ENCODE measurements around the gene CCDC152. TPM values are rescaled to one million over a fixed set of nuclear protein-coding genes. Genes with fewer than 3 reads are reported as not detected.

The CCDC152 gene, protein sequence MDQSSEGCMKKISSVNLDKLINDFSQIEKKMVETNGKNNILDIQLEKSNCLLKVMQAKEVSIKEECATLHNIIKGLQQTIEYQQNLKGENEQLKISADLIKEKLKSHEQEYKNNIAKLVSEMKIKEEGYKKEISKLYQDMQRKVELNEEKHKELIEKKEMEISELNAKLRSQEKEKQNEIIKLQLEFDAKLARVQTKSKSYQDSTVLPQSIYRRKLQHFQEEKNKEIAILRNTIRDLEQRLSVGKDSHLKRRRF
- 1 to 10 TPM; 1.2 to 5.4 (median 1.7) TPM for total RNA-seq

DNA sequence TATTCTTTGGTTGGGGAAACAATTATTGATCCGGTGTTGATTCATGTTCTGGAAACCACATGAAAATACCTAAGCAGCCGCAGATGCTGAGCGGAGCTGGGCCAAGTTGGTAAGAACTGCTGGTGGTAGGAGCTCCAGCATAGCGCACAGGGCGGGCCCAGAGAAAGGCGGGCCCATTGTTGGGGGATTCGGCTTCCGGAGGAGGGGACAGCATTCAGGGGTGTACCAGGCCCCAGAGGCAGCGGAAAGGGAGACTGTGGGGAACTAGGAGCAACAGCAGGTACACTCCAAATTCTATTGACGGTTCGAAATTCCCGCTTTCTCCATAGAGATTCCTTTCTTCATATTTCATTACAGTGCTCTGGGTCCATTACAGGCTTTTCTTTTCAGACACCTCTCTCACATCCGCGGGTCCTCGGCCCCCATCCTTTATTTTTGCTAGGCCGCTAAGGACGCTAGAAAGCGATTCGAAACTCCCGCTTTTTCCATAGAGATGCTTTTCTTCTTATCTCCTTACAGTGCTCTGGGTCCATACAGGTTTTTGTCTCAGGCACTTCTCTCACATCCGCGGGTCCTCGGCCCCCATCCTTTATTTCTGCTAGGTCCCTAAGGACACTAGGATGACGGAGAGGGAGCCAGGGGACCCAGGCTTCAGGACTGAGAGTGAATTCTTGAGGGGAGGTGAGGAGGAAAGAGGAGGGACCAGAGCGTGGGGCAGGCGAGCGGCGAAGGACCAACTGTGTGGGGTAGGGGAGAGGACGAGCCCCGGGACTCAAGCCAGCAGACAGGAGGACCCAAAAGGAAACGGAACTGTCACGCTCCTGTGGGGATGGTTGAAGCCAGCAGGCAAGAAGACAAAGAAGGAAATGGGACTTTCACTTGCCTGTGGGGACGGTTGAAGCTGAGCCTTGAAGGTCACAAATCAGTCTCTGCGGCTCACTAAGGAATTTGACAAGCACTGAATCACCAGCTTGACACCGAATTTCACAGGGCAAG, at the start of gene CCDC152:
Gene CCDC152, plus strand, starts transcription at position 213 of the 996 bp plus-strand sequence. CDS start 2,304 bp downstream, outside the sequence.
- TF ChIP-seq, protein P1, sequence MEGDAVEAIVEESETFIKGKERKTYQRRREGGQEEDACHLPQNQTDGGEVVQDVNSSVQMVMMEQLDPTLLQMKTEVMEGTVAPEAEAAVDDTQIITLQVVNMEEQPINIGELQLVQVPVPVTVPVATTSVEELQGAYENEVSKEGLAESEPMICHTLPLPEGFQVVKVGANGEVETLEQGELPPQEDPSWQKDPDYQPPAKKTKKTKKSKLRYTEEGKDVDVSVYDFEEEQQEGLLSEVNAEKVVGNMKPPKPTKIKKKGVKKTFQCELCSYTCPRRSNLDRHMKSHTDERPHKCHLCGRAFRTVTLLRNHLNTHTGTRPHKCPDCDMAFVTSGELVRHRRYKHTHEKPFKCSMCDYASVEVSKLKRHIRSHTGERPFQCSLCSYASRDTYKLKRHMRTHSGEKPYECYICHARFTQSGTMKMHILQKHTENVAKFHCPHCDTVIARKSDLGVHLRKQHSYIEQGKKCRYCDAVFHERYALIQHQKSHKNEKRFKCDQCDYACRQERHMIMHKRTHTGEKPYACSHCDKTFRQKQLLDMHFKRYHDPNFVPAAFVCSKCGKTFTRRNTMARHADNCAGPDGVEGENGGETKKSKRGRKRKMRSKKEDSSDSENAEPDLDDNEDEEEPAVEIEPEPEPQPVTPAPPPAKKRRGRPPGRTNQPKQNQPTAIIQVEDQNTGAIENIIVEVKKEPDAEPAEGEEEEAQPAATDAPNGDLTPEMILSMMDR (IDR thresholded peaks at IDR 0.05; ENCODE audit: low read depth), result no peak

DNA sequence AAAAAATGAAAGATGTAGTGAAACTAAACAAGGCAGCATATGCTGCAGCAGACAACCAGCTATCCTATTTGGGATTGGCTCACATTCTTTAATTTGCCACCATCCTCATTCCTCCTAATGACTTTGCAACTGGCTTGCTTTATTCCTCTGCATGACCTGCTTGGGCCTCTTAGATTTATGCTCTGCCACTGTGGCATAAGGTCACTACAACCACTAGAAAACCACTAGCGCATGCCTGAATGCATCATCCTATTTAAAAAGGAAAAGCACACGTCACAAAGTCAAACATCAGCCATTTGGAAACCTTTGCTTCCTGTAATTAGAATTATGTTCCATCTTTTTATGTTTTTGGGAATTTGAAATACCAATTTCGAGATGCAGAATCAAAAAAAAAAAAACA, 40.8 kb upstream of the CCDC152 start:
- TF ChIP-seq, protein P1 (IDR thresholded peaks at IDR 0.05; ENCODE audit: low read depth), result no peak

DNA sequence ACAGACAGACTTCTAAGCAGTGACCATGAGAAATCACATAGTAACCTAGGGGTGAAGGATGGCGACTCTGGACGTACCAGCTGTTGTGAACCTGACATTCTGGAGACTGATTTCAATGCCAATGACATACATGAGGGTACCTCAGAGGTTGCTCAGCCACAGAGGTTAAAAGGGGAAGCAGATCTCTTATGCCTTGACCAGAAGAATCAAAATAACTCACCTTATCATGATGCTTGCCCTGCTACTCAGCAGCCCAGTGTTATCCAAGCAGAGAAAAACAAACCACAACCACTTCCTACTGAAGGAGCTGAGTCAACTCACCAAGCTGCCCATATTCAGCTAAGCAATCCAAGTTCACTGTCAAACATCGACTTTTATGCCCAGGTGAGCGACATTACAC, 38.0 kb upstream of the CCDC152 start:
- TF ChIP-seq, protein P1 (IDR thresholded peaks at IDR 0.05; ENCODE audit: low read depth), result no peak

DNA sequence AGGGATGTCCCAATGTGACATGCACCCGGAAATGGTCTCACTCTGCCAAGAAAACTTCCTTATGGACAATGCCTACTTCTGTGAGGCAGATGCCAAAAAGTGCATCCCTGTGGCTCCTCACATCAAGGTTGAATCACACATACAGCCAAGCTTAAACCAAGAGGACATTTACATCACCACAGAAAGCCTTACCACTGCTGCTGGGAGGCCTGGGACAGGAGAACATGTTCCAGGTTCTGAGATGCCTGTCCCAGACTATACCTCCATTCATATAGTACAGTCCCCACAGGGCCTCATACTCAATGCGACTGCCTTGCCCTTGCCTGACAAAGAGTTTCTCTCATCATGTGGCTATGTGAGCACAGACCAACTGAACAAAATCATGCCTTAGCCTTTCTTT, 37.6 kb upstream of the CCDC152 start:
- TF ChIP-seq, protein P1 (IDR thresholded peaks at IDR 0.05; ENCODE audit: low read depth), result no peak

DNA sequence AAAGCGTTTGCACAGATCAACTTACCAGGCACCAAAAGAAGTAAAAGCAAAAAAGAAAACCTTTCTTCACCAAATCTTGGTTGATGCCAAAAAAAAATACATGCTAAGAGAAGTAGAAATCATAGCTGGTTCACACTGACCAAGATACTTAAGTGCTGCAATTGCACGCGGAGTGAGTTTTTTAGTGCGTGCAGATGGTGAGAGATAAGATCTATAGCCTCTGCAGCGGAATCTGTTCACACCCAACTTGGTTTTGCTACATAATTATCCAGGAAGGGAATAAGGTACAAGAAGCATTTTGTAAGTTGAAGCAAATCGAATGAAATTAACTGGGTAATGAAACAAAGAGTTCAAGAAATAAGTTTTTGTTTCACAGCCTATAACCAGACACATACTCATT, 36.4 kb upstream of the CCDC152 start:
- TF ChIP-seq, protein P1 (IDR thresholded peaks at IDR 0.05; ENCODE audit: low read depth), result no peak

DNA sequence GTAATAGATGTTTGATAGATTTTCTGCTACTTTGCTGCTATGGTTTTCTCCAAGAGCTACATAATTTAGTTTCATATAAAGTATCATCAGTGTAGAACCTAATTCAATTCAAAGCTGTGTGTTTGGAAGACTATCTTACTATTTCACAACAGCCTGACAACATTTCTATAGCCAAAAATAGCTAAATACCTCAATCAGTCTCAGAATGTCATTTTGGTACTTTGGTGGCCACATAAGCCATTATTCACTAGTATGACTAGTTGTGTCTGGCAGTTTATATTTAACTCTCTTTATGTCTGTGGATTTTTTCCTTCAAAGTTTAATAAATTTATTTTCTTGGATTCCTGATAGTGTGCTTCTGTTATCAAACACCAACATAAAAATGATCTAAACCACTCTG, 35.1 kb upstream of the CCDC152 start:
- TF ChIP-seq, protein P1 (IDR thresholded peaks at IDR 0.05; ENCODE audit: low read depth), result no peak

DNA sequence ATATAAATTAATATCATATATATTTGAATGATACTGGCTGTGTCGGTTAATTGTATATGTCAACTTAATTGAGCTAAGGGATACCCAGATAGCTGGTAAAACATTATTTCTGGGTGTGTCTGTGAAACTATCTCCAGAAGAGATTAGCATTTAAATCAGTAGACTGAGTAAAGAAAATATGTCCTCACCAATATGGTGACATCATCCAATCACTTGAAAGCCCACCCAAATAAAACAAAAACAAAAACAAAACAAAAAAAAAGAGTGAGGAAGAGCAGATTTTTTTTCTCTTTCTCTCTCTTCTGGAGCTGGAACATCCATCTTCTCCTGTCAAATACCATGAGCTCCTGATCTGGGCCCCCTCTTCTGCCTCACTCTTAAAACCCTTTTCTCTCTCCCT, 15.7 kb upstream of the CCDC152 start:
- TF ChIP-seq, protein P1 (IDR thresholded peaks at IDR 0.05; ENCODE audit: low read depth), result no peak

All from subcutaneous adipose tissue (tissue), 4 donors.